Activated T-cell treated with anti-CD3 and anti-CD28 coated beads, Interleukin-2, amount 50 U/mL, for 24 hours (primary cell): ENCODE measurements around the gene PDPR.
A peak's percentile ranks its signal among the peaks of the same experiment; 100 is the strongest.
"Not testable (repeated sequence)": the region's sequence is repeated elsewhere in the genome, so short reads cannot be mapped to it uniquely, and the experiment has no call there.

Experiments used
- DNase-seq: peaks from one replicate; pipeline ENCODE4 v3.0.0-alpha.2; 2020
- H3K27ac Mint-ChIP-seq: 2 replicates; pipeline ENCODE4 v1.8.0; 2020; ENCODE audit warnings: mild to moderate bottlenecking, mixed read lengths
- H3K27me3 Mint-ChIP-seq: 2 replicates; pipeline ENCODE4 v1.8.0; 2020; ENCODE audit warnings: mixed read lengths
- H3K36me3 Mint-ChIP-seq: 2 replicates; pipeline ENCODE4 v1.8.0; 2020; ENCODE audit warnings: low read depth, mixed read lengths
- H3K4me1 Mint-ChIP-seq: 2 replicates; pipeline ENCODE4 v1.8.0; 2020; ENCODE audit warnings: low read depth, mixed read lengths
- H3K4me3 Mint-ChIP-seq: 2 replicates; pipeline ENCODE4 v1.8.0; 2020; ENCODE audit warnings: mild to moderate bottlenecking, moderate library complexity, mixed read lengths
- H3K9me3 Mint-ChIP-seq: 2 replicates; pipeline ENCODE4 v1.8.0; 2020; ENCODE audit warnings: mixed read lengths

PDPR gene

DNA sequence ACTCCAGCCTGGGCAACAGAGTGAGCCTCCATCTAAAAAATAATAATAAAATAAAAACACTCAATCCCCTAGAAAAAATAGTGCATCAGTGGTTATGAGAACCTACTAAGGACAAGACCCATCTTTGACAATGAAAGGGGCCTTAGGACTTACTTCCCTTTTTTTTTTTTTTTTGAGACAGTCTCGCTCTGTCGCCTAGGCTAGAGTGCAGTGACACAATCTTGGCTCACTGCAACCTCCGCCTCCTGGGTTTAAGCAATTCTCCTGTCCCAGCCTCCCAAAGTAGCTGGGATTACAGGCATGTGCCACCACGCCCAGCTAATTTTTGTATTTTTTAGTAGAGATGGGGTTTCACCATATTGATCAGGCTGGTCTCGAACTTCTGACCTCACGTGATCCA lies 2.0 kb upstream of the PDPR start:
- H3K27ac Mint-ChIP-seq, result not testable (repeated sequence)

DNA sequence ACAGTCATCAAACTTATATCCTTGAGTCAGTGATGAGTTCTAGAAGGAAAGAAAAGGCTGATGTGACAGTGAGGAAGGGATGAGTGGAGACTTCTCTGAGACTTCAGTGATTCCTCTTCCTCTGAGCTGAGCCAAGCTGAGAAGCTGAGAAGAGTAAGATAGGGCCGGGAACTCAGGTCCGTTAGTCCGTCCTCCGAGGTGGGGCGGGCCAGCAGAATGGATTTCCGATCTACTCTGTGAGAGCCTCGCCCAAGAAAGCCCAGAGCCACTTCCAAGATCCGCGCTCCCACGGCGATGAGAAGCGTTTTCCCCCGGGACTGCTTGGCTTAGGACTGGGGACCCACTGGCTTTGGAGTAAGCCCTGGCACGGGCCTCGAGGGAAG lies 542 bp upstream of the PDPR start:
- DNase-seq, H3K27me3 Mint-ChIP-seq, H3K9me3 Mint-ChIP-seq: not testable (repeated sequence)
- Mint-ChIP-seq H3K4me3 (peak overlapping the region; percentile 90), H3K36me3 (peaks cover 17% of the 10 kb centered on the region), H3K27ac (peak overlapping the region; percentile 92), H3K4me1 (peaks cover 22% of the 10 kb centered on the region)

More for the DNA sequence above, 2.0 kb upstream of the PDPR start:
- not testable (repeated sequence) for H3K36me3 Mint-ChIP-seq, H3K27me3 Mint-ChIP-seq, H3K9me3 Mint-ChIP-seq, DNase-seq, H3K4me3 Mint-ChIP-seq
- peaks cover 10% of the 10 kb centered on the region for H3K4me1 Mint-ChIP-seq

DNA sequence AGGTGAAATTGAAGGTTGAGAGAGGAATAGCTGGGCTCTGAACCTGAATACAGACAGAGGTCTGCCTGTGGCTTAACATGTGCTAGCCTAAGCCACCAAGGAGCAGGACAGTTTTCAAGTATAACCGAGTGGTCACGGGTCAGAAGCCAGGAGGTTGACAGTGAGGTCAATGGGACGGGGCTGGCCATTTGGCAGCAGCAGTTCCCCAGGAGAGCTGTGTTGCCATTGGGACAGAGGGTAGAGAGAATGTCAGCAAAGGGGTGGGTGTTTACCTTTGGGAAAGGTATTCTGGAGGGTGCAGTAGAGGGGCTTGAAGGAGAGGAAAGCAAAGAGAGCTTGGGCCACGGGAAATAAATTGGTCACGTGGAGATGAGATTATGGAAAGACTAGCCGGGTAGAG lies 4.2 kb downstream of the PDPR start:
- not testable (repeated sequence) for H3K9me3 Mint-ChIP-seq, DNase-seq, H3K27me3 Mint-ChIP-seq, H3K4me3 Mint-ChIP-seq
- Mint-ChIP-seq H3K36me3 (peaks cover 47% of the 10 kb centered on the region), H3K27ac (peak overlapping the region; percentile 48), H3K4me1 (peaks cover 29% of the 10 kb centered on the region)

DNA sequence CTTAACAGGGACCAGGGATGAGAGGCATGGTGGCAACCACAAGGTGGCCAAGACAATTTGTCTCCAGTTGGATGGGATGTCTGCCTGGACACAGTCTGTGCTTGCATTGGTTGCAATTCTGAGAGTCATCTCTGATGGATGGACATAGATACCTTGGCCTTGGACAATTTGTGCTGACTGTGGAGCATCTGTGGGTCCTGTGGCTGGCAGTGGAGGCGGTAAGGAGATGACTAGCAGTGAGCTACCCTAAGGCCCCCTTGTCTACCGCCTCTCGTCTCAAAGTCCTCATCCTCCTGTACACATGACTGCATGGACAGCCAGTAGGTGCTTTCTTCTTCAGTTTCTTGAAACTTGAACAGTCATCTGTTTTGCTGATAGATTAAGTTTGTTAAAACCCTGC lies 4.6 kb downstream of the PDPR start:
- H3K27me3 Mint-ChIP-seq, H3K4me3 Mint-ChIP-seq, DNase-seq, H3K9me3 Mint-ChIP-seq: not testable (repeated sequence)
- Mint-ChIP-seq H3K27ac (peak overlapping the region; percentile 48), H3K36me3 (peaks cover 52% of the 10 kb centered on the region), H3K4me1 (peaks cover 29% of the 10 kb centered on the region)

DNA sequence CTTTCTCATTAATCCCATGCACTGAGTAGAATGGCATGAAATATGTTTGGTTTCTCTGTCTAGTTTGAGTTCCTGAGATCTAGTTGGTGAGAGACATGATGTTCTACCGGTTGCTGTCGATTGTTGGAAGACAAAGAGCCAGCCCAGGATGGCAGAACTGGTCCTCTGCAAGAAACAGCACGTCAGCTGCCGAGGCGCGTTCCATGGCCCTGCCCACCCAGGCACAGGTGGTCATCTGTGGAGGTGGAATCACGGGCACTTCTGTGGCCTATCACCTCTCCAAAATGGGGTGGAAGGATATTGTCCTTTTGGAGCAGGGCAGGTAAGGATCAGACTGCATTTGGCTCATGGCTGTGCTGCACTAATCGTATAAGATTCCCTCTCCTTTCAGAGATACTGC lies 6.3 kb downstream of the PDPR start:
- H3K27me3 Mint-ChIP-seq, DNase-seq, H3K9me3 Mint-ChIP-seq, H3K27ac Mint-ChIP-seq, H3K4me3 Mint-ChIP-seq: not testable (repeated sequence)
- Mint-ChIP-seq H3K4me1 (peaks cover 23% of the 10 kb centered on the region), H3K36me3 (peaks cover 54% of the 10 kb centered on the region)

DNA sequence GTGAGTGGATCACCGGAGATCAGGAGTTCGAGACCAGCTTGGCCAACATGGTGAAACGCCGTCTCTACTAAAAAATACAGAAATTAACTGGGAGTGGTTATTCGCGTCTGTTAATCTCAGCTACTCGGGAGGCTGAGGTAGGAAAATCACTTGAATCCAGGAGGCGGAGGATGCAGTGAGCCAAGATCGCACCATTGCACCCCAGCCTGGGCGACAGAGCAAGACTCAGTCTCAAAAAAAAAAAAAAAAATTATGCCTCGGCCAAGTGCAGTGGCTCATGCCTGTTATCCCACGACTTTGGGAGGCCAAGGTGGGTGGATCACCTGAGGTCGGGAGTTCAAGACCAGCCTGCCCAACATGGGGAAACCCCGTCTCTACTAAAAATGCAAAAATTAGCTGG lies 9.7 kb downstream of the PDPR start:
- DNase-seq, H3K4me3 Mint-ChIP-seq, H3K9me3 Mint-ChIP-seq, H3K4me1 Mint-ChIP-seq, H3K27me3 Mint-ChIP-seq: not testable (repeated sequence)
- peak overlapping the region; percentile 8 for H3K27ac Mint-ChIP-seq
- peaks cover 72% of the 10 kb centered on the region for H3K36me3 Mint-ChIP-seq

DNA sequence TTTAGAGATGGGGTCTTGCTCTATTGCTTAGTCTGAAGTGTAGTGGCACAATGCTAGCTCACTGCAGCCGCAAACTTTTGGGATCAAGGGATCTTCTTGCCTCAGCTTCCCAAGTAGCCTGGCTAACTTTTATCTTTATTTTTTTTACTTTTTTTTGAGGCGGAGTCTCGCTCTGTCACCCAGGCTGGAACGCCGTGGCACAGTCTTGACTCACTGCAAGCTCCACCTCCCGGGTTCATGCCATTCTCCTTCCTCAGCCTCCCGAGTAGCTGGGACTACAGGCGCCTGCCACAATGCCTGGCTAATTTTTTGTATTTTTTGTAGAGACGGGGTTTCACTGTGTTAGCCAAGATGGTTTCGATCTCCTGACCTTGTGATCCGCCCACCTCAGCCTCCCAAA lies 12.1 kb downstream of the PDPR start:
- not testable (repeated sequence) for H3K27me3 Mint-ChIP-seq, H3K9me3 Mint-ChIP-seq, H3K4me1 Mint-ChIP-seq, H3K4me3 Mint-ChIP-seq, H3K27ac Mint-ChIP-seq, DNase-seq
- peaks cover 85% of the 10 kb centered on the region for H3K36me3 Mint-ChIP-seq

DNA sequence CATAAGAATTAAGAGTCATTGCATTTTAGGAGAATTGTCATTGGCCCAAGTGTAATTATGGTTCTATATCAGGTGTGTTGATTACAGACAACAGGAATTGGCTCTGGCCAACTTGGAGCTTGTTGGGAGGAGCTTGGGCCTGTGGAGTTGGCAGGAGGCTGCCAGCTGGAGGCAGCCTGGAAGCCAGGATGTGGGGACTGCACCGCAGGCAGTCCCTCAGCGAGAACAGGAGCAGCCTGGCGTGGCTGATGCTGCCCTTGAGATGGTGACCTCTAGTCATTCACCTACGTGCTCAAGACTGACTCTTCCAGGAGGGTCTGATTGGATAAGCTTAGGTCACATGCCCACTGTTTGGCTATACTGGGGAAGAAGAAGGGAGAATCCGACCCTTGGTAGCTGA lies 13.6 kb downstream of the PDPR start:
- H3K36me3 Mint-ChIP-seq, result peaks cover 86% of the 10 kb centered on the region
- H3K4me1 Mint-ChIP-seq, H3K27me3 Mint-ChIP-seq, H3K27ac Mint-ChIP-seq, H3K9me3 Mint-ChIP-seq, DNase-seq, H3K4me3 Mint-ChIP-seq: not testable (repeated sequence)

DNA sequence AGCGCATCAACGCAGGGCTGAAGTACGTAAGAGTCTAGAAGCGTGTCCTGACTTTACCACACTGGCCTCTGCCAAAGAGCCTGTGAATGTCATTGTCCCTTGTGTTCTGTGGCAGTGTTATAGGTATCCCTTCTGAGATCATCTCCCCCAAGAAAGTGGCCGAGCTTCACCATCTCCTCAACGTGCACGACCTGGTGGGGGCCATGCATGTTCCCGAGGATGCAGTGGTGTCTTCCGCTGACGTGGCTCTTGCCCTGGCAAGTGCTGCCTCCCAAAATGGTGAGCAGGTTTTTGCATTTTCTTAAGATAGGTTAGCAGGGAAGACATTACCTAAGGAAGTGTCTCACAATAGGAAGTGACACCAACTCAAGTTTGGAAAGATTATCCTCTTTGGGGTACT lies 14.7 kb downstream of the PDPR start:
- not testable (repeated sequence) for H3K4me3 Mint-ChIP-seq, DNase-seq, H3K27me3 Mint-ChIP-seq, H3K4me1 Mint-ChIP-seq, H3K9me3 Mint-ChIP-seq, H3K27ac Mint-ChIP-seq
- H3K36me3 Mint-ChIP-seq, result peaks cover 88% of the 10 kb centered on the region

DNA sequence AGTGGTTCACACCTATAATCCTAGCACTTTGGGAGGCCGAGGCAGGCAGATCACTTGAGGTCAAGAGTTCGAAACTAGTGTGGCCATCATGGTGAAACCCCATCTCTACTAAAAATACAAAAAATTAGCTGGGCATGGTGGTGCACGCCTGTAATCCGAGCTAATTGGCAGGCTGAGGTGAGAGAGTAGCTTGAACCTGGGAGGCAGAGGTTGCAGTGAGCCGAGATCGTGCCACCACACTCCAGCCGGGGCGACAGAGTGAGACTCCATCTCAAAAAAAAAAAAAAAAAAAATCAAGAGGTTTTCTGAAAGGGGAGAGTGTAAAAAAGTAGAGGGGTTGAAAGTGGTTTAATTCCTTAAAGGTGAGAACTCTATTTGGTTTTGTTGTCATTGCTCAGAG lies 21.7 kb downstream of the PDPR start:
- DNase-seq, H3K27me3 Mint-ChIP-seq, H3K4me3 Mint-ChIP-seq, H3K4me1 Mint-ChIP-seq, H3K27ac Mint-ChIP-seq, H3K9me3 Mint-ChIP-seq: not testable (repeated sequence)
- H3K36me3 Mint-ChIP-seq, result peaks cover 95% of the 10 kb centered on the region

DNA sequence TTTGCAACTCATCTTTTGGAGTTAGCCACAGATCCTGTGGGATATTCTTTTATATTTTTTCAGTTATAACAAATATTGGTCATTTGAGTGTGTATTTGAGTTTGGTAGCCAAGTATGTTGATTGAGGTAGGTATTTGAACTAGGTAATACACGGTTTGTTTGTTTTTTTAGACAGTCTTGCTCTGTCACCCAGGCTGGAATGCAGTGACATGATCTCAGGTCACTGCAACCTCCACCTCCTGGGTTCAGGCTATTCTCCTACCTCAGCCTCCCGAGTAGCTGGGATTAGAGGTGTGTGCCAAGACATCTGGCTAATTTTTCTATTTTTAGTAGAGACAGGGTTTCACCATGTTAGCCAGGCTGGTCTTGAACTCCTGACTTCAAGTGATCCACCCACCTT lies 22.5 kb downstream of the PDPR start:
- not testable (repeated sequence) for H3K4me3 Mint-ChIP-seq
- H3K36me3 Mint-ChIP-seq, result peaks cover 95% of the 10 kb centered on the region

DNA sequence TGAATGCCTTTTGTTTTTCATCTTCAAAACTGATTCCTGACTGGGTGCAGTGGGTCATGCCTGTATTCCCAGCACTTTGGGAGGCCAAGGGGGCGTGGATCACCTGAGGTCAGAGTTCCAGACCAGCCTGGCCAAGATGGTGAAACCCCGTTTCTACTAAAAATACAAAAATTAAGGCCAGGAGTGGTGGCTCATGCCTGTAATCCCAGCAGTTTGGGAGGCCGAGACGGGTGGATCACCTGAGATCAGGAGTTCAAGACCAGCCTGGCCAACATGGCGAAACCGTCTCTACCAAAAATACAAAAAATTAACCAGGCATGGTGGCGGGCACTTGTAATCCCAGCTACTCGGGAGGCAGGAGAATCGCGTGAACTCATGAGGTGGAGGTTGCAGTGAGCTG lies 28.6 kb downstream of the PDPR start:
- not testable (repeated sequence) for H3K4me3 Mint-ChIP-seq, H3K4me1 Mint-ChIP-seq, DNase-seq, H3K9me3 Mint-ChIP-seq, H3K27me3 Mint-ChIP-seq, H3K27ac Mint-ChIP-seq
- H3K36me3 Mint-ChIP-seq, result peaks cover 80% of the 10 kb centered on the region

More for the DNA sequence above, 22.5 kb downstream of the PDPR start:
- not testable (repeated sequence) for H3K4me1 Mint-ChIP-seq, H3K27me3 Mint-ChIP-seq, H3K9me3 Mint-ChIP-seq, H3K27ac Mint-ChIP-seq, DNase-seq

DNA sequence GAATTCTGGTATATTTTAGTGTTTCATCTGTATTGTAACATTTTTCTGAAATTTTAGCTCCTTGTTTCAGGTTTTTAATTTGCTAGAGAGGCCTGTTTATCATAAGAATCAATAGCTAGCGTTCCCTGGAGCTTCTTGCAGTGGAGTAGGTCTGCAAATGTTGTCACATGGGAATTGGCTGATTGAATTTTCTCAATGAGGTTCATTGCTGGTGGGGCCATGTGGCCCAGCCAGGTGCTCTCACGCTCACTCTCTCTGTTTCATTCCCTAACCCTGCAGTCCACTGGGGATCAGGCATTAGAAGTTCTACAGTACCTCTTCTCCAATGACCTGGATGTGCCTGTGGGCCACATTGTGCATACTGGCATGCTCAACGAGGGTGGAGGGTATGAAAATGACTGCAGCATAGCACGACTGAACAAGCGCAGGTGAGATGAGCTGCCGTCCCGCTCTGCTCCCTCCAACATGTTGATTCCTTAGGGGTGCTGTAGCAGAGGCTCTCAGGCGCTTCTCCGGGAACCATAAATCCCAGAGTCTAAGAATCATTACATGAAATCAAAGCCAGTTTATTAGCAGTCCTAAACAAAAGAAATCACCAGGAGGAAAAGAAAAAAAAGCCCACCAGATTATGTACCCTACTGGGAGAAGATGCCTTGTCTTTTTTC lies 29.2 kb downstream of the PDPR start:
- H3K27ac Mint-ChIP-seq, H3K9me3 Mint-ChIP-seq, H3K27me3 Mint-ChIP-seq, H3K4me3 Mint-ChIP-seq, H3K4me1 Mint-ChIP-seq, DNase-seq: not testable (repeated sequence)
- peaks cover 82% of the 10 kb centered on the region for H3K36me3 Mint-ChIP-seq

DNA sequence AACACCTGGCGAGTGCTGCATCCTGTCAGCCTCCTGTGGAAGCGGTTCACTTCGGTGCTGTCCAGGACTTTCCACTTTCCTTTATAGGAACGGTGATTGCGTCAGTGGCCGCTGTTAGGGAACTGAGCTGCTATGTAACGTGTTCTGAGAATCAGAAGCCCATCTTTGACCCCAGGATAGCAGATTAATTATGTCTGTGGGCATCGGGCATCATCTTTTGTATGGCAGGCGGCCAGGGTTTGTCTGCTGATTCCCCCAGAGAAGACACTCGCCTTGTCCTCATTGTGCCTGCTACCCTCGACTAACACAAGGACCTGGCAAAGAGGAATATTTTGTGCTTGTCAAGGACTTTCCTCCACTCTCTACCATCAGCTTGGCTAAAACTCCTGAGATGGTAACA lies 33.7 kb downstream of the PDPR start:
- DNase-seq, H3K9me3 Mint-ChIP-seq, H3K27ac Mint-ChIP-seq, H3K27me3 Mint-ChIP-seq, H3K4me3 Mint-ChIP-seq, H3K4me1 Mint-ChIP-seq: not testable (repeated sequence)
- H3K36me3 Mint-ChIP-seq, result peaks cover 80% of the 10 kb centered on the region

DNA sequence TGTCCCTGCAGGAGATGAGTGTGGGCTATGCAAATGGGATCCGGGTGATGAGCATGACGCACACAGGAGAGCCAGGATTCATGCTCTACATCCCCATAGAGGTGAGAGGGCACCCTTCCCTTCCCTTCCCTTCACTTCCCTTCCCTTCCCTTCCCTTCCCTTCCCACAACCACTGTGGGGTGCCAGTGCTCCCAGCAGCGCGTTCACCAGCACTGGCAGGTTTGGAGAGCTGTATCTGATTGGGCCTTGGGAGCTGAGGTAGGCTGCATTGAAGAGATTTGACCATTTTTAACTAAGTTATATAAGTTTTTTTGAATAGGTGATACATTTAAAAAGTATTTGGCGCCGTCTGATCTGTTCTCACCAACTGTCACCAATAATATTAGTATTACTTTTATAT lies 34.3 kb downstream of the PDPR start:
- H3K4me1 Mint-ChIP-seq, H3K27me3 Mint-ChIP-seq, DNase-seq, H3K27ac Mint-ChIP-seq, H3K4me3 Mint-ChIP-seq, H3K9me3 Mint-ChIP-seq: not testable (repeated sequence)
- H3K36me3 Mint-ChIP-seq, result peaks cover 80% of the 10 kb centered on the region

DNA sequence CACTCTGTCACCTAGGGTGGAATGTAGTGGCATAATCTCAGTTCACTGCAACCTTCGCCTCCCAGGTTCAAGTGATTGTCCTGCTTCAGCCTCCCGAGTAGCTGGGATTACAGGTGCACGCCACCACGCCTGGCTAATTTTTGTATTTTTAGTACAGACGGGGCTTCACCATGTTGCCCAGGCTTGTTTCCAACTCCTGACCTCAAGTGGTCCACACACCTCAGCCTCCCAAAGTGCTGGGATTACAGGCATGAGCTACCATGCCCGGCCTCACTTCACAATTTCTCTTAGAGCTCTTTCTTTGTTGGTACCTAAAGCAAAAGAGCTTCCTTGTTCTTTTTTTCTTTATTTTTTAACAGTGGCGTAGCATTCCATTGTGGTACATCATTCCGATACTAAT lies 35.2 kb downstream of the PDPR start:
- H3K9me3 Mint-ChIP-seq, H3K4me3 Mint-ChIP-seq, H3K4me1 Mint-ChIP-seq, H3K27ac Mint-ChIP-seq, DNase-seq, H3K27me3 Mint-ChIP-seq: not testable (repeated sequence)
- peaks cover 82% of the 10 kb centered on the region for H3K36me3 Mint-ChIP-seq
